NCI-H82 treated with DMSO at 0.1 percent for 48 hours (cell line): Measurements from ENCODE around the gene GNAS-AS1.

Experiments
- DNase-seq: peaks from one replicate; lab custom pipeline; 2025; ENCODE audit not compliant: unreplicated experiment; lab: John Stamatoyannopoulos, UW

Gene GNAS-AS1

GRCh38 chr20:58850693-58851174 lies at the start of gene GNAS-AS1:
Gene GNAS-AS1 (minus strand): TSS chr20:58850902.
- DNase-seq: no peak

GRCh38 chr20:58900397-58900796 lies 49.7 kb upstream of the GNAS-AS1 start:
- DNase-seq: peak; percentile 95

- no peak for DNase-seq
Measured at GRCh38 chr20:58899512-58899911, 48.8 kb upstream of the GNAS-AS1 start.

- DNase-seq: no peak
Measured at GRCh38 chr20:58898629-58899408, 48.1 kb upstream of the GNAS-AS1 start.

- no peak for DNase-seq
Measured at GRCh38 chr20:58897488-58897887, 46.8 kb upstream of the GNAS-AS1 start.

GRCh38 chr20:58896820-58897219 lies 46.1 kb upstream of the GNAS-AS1 start:
- no peak for DNase-seq

GRCh38 chr20:58895448-58896180 lies 44.9 kb upstream of the GNAS-AS1 start:
- DNase-seq: no peak

GRCh38 chr20:58894652-58895447 lies 44.1 kb upstream of the GNAS-AS1 start:
- DNase-seq: no peak

- no peak for DNase-seq
Measured at GRCh38 chr20:58893355-58894120, 42.8 kb upstream of the GNAS-AS1 start.

- DNase-seq: no peak
Measured at GRCh38 chr20:58892932-58893224, 42.2 kb upstream of the GNAS-AS1 start.

- DNase-seq: peak; percentile 80
Measured at GRCh38 chr20:58892141-58892931, 41.6 kb upstream of the GNAS-AS1 start.

- DNase-seq: no peak
Measured at GRCh38 chr20:58891718-58892140, 41.0 kb upstream of the GNAS-AS1 start.

- peak; percentile 65 for DNase-seq
Measured at GRCh38 chr20:58891086-58891717, 40.5 kb upstream of the GNAS-AS1 start.

GRCh38 chr20:58890518-58891085 lies 39.9 kb upstream of the GNAS-AS1 start:
- DNase-seq: peak; percentile 77

- no peak for DNase-seq
Measured at GRCh38 chr20:58889798-58890517, 39.3 kb upstream of the GNAS-AS1 start.

GRCh38 chr20:58889334-58889760 lies 38.6 kb upstream of the GNAS-AS1 start:
- no peak for DNase-seq

- peak; percentile 31 for DNase-seq
Measured at GRCh38 chr20:58888521-58889333, 38.0 kb upstream of the GNAS-AS1 start.

- DNase-seq: no peak
Measured at GRCh38 chr20:58888103-58888502, 37.4 kb upstream of the GNAS-AS1 start.
